H1 (cell line): ENCODE measurements around the gene TPBGL.

Experiments used
- BCL11A ChIP-seq, 2 experiments: IDR thresholded peaks; one replicate each; pipeline ENCODE4 v1.6.1; 2011; ENCODE audit warnings: low read depth in 2 of 2, low read length in 2 of 2, mild to moderate bottlenecking in 2 of 2
- EP300 ChIP-seq, 2 experiments: IDR thresholded peaks; 1 replicate in 1 of 2; 2 replicates in 1 of 2; pipeline ENCODE4 v1.6.1; 2011 to 2012; ENCODE audit warnings: low read depth in 2 of 2, low read length in 2 of 2, mild to moderate bottlenecking in 2 of 2, borderline replicate concordance in 1 of 2, inconsistent platforms in 1 of 2, moderate library complexity in 1 of 2
- JUND ChIP-seq: IDR thresholded peaks from 2 replicates; pipeline ENCODE4 v1.6.1; 2011; ENCODE audit warnings: mild to moderate bottlenecking, improper control_type of control experiment, low read length
- POLR2AphosphoS5 ChIP-seq: IDR thresholded peaks from 2 replicates; pipeline ENCODE4 v1.6.1; 2011; ENCODE audit warnings: low read depth, low read length
- TF ChIP-seq, protein P1 (sequence below), 3 experiments: IDR thresholded peaks; 1 replicate in 2 of 3; 2 replicates in 1 of 3; pipeline versions ENCODE4 v1.5.1 to v1.6.1; 2011; ENCODE audit warnings: low read length in 3 of 3, mild to moderate bottlenecking in 3 of 3, inconsistent platforms in 2 of 3, low read depth in 1 of 3, moderate library complexity in 1 of 3; ENCODE audit not compliant: insufficient read depth in 1 of 3; ENCODE audit errors: control extremely low read depth in 1 of 3
- TF ChIP-seq, protein P2 (sequence below): IDR thresholded peaks from 2 replicates; pipeline ENCODE4 v1.6.1; 2012; ENCODE audit warnings: inconsistent platforms

DNA sequence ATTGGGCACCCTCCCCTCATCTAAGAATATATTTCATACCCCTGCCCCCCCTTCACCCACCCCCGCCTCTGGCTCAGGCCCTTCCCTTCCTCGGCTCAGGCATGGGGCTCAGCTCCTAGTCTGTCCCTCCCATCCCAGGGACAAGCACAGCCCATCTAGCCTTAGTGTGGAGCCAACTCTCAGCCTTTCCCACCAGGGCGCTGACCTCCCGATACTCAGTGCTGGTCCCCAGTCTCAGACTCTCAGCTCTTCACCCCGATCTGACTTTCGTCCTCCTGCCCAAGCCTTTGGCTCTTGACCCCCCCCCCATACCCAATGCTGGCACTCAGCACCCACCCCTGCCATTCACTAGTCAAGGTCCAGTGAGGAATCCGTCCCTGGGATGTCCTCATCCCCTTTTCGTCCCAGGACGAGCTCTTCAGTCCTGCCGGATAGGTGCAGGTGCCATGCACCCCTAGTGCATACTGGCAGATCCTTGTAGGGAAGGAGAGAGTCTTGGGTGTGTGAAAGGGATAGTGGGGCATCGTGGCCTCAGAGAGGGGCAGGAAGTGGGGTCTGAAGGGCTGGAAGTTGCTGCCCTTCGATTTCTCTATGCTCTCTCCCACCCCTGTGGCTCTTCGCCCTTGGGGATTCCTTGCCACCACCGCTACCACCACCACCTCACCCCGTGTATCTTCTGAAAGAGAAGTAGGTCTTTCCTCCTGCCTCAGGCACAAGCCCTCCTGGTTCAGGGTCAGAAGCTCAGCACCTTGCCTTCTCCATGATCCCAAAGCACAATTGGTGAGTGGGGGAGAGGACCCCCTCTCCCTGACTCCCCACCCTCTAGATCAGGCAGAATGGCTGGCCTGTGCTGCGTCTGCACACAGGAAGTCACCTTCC, 2.4 kb downstream of the TPBGL start:
- no peak for TF ChIP-seq EP300 (IDR thresholded peaks at IDR 0.05; ENCODE audit: borderline replicate concordance in 1 of 2, low read depth in 2 of 2, low read length in 2 of 2)
- TF ChIP-seq, protein P1, sequence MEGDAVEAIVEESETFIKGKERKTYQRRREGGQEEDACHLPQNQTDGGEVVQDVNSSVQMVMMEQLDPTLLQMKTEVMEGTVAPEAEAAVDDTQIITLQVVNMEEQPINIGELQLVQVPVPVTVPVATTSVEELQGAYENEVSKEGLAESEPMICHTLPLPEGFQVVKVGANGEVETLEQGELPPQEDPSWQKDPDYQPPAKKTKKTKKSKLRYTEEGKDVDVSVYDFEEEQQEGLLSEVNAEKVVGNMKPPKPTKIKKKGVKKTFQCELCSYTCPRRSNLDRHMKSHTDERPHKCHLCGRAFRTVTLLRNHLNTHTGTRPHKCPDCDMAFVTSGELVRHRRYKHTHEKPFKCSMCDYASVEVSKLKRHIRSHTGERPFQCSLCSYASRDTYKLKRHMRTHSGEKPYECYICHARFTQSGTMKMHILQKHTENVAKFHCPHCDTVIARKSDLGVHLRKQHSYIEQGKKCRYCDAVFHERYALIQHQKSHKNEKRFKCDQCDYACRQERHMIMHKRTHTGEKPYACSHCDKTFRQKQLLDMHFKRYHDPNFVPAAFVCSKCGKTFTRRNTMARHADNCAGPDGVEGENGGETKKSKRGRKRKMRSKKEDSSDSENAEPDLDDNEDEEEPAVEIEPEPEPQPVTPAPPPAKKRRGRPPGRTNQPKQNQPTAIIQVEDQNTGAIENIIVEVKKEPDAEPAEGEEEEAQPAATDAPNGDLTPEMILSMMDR (IDR thresholded peaks at IDR 0.05; ENCODE audit: control extremely low read depth in 1 of 3, insufficient read depth in 1 of 3, low read depth in 1 of 3, low read length in 3 of 3): no peak
- TF ChIP-seq, protein P2, sequence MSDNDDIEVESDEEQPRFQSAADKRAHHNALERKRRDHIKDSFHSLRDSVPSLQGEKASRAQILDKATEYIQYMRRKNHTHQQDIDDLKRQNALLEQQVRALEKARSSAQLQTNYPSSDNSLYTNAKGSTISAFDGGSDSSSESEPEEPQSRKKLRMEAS: no peak
- no peak for TF ChIP-seq BCL11A (IDR thresholded peaks at IDR 0.05; ENCODE audit: low read depth in 2 of 2, low read length in 2 of 2)
- TF ChIP-seq POLR2AphosphoS5: no peak
- no peak for TF ChIP-seq JUND
